Ecto neural progenitor cell (in vitro differentiated cells): Measurements from ENCODE around the gene PHLDB3.
A peak's percentile ranks its signal among the peaks of the same experiment; 100 is the strongest.
"Not testable (repeated sequence)": the region's sequence is repeated elsewhere in the genome, so short reads cannot be mapped to it uniquely, and the experiment has no call there.

ENCODE experiments used
- DNase-seq: peaks from one replicate; pipeline ENCODE4 v3.0.0-alpha.2; 2018; ENCODE audit warnings: low spot score

PHLDB3 gene

DNA sequence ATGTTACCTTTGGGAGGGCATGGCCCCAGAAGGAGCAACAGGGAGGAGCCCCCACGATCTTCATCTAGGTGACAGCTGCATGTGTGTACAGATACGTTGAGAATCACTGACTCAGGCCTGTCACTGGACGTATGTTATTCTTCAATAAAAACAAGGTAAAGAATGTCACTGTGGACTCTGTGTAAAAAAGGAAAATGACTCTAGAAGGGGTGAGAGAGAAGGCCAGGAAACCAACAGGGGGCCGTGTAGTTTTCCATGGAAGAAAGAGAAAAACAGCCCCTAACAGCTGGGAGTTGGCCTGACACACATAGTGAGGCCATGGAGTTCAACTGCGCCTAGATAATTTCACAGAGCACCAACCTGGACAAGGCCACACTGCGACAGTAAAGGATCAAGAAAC, 37.3 kb downstream of the PHLDB3 start:
- no peak for DNase-seq

DNA sequence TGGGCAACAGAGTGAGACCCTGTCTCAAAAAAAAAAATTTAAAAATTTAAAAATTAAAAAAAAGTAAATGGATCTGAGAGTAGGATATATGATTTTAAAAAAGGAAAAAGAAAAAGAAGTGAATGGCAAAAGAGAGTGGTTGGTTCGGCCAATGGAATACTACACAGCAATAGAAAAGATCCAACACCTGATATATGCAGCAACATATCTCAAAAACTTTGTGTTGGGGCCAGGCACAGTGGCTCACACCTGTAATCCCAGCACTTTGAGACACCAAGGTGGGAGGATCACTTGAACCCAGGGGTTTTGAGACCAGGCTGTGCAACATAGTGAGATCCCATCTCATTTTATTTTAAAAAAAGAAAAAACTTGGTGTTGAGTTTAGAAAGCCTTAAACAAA, 37.8 kb downstream of the PHLDB3 start:
- no peak for DNase-seq

DNA sequence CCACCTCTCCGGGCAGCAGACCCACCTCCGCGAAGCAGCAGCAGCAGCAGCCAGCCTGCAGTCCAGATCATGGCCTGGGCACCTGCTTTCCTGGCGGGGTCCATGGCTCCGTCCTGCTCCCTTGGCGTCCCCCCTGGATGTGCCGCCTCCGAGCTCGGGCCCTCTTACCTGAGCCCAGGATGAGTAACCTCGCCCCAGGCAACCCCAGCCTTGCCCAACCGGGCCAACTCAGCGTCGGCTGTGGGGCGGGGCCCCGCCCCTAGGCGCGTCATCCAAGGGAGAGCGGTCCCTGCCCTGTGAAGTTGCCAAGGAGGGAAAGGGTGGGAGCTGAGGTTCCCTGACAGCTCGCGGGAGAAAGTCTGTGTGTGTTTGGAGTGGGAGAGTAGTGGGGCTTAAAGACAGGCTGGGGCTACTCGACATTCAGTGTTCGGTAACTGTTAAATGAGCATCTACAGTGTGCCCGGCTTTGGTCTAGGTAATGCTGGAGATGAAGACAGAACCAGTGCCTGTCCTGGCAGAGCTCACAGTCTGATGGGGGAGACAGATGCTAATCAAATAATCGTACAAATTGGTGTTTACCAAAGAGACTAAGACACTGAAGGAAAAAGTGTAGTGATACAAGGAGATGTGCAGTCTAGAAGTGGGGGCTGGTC, 39.0 kb downstream of the PHLDB3 start, which contains the start of gene LYPD3:
LYPD3 (minus strand) TSS at position 141 of the 653 bp plus-strand sequence; CDS start at position 104, 37 bp downstream.
- peak; percentile 68 for DNase-seq

DNA sequence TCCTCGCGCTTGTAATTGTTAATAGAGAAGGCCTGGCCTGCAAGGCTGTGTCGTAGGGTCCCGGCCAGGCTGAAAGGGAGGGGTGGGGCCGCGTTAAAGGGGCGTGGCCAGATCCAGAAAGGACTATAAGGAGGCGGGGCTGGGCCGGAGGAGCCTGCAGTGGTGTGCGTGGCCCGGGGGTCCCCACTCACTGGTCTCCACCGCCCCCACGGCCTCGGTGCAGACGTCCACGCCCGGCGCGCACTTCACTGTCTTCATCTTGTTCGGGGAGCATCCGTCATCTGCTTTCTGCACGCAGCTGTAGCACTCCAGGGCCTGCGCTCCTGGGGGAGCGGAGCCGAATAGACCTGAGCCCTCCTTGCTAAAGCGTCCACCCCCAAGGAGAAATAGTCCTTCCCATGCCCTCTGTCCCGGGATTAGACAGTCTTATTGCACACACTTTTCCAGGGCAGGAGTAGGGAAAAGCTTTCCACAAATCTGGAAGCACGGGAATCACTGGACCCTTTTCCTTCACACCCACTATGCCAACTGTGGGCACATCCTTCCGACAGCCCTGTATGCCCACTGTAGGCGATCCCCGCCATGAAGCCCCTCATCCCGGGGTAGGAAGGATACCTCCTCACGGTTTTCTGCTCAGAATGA, 40.3 kb downstream of the PHLDB3 start:
- DNase-seq = peak; percentile 83

DNA sequence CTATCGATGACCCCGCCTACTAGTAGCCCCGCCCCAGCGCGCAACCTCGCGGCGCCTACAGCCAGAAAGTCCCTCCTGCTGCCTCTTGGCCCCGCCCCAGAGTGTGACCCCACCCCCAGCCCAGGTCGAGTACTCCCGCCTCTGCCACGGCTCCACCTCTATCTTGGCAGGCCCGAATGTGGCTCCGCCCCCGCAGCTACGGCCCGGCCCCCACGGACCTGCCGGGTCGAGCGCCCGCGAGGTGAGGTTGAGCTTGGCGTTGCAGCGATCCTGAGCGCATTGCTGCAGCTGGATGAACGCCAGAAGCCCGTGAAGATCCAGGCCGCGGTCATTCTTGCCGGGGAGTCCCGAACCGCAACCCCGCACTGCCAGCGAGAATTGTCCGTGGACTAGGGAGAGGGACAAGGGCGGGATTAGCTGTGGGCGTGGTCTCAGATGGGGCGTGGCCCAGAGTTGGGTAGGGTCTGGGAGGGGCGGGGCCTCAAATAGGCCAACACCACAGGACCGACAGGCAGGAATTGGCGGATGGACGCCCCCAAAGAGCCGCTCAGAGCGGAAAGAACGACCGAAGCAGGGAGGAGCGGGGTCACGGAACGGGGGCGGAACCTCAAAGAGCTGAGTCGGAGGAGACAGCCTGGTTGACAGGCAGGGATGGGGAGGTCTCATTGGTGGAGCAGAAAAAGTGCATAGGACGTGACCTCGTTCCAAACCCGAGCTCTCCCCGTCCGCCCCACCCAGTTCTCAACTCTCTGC, 41.0 kb downstream of the PHLDB3 start:
- DNase-seq = peak; percentile 99

DNA sequence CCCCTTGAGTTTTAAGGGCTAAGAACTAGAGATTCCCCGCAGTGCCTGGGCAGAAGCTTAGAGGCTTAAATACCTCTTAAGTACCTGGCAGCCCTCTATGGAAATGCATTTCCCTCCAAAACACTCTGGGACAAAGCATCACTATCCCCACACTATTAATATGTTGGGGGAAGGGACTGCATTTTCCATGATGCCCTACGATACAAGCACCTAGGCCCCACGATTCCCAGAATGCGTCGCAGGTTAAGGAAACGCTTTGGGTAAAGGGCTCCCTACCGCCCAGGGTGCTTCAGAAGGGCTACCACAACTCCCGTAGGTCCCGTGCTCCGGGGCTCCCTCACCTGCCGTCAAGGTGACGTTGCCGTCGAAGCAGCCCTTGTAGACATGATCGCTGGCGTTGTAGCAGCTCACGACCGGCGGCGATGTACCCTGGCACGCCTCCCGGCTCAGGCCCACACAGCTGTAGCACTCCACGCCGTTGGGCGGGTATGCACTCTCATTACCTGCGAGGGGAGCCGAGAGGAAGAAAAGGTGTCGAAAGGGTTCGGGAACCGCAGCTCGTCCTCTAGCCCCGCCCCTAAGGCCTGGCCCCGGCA, 41.7 kb downstream of the PHLDB3 start:
- DNase-seq = no peak

DNA sequence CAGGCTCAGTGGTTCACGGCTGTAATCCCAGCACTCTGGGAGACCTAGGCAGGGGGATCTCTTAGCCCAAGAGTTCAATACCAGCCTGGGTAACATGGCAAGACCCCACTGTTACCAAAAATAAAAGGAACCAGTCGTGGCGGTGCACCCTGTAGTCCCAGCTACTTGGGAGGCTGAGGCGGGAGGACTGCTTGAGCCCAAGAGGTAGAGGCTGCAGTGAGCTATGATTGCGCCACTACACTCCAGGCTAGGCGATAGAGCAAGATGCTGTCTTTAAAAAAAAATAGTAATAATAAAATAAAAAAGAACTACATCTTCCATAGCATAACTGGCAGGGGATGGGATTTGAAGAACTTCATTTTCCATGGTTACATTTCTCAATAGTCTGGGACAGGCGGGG, 42.2 kb downstream of the PHLDB3 start:
- no peak for DNase-seq

DNA sequence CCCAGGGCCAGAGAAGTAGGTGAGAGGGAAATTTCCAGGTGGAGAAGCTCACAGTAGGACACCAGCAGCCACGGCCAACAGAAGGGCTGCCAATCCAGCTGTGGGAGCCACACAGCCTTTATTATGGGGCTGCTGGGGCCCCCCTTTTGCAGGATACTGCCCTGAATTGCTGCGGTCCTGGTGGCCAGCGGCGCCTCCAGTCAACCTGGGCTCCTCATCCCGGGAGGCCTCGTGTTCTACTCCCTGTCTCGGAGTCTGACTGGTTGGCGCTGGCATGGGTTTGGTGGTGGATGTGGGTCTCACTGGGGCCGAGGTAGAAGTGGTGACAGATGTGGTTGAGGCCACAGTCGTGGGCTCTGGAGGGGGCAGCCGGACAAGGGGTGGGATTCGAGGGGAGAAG, 43.2 kb downstream of the PHLDB3 start:
- DNase-seq = no peak

DNA sequence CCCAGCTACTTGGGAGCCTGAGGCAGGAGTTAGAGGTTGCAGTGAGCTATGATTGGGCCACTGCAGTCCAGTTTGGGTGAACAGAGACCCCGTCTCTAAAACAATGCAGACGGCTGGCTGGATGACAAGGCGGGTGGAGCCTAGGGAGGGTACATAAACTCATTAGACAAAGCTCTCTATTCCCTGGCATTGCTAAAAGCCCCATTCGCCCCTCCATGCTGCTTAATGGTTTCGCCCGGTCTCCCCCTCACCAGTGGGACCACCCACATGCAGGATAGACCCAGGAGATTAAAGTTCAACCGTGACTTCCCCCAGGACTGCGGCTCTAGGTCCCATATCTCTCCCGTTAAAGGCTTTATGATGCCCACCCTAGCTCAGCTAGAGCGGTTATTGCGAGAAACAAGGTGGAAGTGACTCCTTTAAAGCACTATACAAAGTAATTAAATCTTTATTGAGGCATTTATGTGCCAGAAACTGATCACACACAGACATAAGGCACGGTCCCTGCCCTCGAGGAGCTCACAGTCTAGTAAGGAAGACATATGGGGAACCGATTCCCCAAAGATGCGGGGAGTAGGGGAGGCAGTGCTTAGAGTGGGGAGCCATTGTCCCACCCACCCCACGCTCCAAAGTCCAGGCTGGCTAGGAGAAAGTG, 44.1 kb downstream of the PHLDB3 start:
- no peak for DNase-seq

DNA sequence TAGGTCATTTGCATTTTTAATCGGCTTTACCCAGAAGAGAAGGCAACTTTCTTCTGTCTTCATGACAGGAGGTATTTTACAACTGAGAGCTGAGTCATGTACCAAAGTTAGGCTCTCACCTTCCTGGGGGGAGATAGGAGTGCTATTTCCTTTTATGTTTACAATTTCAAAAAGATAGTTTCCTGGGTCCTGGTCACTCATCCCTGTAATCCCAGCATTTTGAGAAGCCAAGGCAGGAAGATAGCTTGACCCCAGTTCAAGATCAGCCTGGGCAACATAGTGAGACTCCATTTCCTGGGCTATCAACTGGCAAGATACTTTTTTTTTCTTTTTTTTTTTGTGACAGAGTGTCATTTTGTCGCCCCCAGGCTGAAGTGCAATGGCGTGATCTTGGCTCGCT, 46.7 kb downstream of the PHLDB3 start:
- no peak for DNase-seq

DNA sequence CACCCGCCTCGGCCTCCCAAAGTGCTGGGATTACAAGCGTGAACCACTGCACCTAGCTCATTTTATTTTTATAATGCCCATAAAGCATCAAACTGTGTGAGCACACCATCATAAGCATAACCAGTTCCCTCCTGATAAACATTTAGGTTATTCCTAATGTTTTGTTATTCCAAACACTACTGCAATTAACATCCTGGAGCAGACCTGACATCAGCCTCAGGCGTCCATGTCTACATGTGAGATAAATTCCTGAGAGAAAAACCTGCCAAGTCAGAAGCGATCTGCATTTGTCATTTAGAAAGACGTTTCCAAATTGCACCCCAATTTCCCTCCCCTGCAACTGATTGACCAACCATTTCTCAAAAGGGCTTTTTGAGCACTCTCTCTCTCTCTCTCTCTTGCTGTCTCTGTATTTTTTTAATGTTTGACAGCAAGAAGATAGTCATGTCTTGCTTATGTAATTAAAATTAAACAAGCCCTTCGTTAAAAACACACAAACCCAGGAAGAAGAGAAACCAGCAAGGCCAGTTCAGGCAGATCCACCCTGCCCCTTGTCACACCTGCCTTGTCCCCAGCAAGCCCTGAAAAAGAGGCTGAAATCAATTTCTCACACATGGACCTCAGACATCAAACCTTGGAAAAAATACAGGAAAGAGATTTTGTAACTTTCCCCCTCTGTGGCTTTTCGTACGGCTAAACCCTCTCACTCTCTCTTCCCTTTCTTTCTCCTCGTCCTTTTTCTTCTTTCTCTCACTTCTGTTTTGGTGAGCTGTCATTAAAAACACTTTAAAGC, 49.0 kb downstream of the PHLDB3 start:
- no peak for DNase-seq

DNA sequence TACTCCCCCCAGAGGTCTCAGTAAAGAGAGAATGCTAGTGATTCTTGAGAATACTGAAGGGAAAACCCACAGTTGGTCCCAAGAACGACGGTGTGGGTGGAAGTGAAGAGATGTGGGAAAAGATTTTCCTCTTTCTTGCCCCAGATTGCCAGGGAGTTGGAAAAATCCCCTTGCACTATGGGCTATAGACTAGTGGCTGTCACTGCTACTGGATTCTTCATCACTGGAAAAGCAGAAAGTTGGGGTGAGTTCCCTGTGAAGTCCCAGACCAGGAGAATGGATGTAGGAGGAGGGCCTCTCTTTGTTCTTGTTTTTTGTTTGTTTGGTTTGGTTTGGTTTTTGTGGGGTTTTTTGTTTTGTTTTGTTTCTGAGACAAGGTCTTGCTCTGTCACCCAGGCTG, 50.5 kb downstream of the PHLDB3 start:
- DNase-seq = no peak

DNA sequence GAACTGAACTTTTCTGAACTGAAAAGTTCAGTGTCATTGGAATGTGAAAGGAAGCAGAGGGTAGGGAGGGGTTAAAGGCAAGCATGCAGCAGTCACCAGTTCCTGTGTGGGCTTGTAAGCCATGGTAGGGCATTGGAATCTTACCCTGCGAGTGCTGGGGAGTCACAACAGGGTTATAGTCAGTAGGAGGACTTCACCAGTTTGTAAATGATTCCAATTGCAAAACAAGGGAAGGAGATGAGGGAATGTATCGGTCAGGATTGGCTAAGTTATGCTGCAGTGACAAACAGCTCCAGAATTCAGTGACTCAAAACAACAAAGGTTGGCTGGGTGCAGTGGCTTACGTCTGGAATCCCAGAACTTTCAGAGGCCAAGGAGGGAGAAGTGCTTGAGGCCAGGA, 52.0 kb downstream of the PHLDB3 start:
- DNase-seq = no peak

DNA sequence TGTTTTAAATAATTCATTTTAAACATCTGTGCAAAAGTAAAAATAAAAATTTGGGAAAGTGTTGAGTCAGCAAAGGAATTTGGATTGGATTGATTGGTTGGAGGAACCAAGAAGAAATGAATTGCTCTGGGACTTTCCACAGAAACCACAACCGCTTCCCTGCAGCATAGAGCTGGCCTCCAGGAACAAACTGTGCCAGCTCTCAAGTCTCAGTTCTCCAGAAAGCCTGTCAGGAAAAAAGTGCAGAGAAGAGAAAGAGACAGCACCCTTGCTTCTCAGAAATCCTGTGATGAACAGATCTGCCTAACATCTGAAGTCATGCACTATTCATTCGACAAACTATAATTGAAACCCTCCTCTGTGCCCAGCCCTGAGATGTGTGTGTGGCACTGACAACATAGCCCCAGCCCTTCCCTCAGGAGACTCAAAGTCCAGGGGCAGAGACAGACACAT, 54.0 kb downstream of the PHLDB3 start:
- DNase-seq = no peak

DNA sequence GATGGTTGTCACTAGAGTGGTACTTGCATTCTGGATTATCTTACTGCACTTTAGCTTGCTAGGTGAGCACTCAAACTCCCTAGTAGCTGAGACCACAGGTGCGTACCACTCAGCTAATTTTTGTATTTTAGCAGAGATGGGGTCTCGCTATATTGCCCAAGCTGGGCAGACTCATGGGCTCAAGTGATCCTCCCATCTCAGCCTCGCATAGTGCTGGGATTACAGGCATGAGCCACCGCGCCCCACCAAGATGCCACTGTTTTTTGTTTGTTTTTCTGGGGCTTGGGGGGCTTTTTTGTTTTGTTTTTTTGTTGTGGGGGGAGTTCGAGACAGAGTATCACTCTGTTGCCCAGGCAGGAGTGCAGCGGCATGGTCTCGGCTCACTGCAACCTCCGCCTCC, 56.9 kb downstream of the PHLDB3 start:
- DNase-seq = no peak

DNA sequence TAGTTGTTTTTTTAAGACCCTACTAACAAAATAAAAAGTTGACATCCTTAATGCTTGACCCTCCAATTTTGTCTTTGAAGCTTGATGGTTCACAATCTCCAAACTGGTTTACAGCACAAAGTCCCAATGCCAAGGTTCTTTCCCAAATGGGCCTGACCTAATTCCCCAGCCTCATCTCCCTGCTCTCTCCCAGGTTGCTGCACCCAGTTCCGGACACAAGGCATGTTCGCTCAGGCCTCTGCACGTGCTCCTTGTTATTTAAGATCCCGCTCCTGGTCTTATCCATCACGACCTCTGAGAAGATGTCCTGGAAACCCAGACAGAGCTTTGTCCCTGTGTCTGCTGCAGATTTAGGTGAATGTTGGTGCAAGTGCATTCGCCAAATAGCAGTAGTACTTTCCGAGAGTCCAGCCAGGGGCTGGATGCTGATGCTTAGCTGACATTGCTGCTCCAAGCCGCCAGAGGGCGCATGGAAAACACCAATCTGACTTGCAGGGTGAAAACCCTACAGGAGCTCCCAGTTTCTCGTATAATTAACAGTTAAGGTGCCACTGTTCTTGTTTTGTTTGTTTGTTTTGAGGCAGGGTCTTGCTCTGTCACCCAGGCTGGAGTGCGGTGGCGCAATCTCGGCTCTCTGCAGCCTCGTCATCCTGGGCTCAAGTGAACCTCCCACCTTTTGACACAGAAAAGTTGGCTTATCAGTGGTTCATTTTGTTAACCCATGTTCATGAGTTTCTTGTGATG, 57.6 kb downstream of the PHLDB3 start:
- DNase-seq = peak; percentile 83

DNA sequence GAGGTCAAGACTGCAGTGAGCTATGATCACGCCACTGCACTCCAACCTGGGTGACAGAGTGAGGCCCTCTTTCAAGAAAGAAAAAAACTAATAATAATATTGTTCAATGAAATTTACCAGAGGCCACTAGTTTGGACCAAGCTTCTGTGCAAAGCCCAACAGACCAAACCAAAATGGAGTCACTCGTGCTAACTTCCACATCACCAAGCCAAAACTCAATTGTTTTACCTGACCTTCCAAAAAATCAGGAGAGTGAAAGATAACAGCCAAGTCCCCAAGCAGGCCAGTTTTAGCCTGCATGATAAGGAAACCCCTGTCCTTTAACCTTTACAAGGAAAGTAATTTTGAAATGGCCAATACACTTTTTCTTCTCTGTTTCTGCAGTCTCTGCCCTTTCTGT, 59.1 kb downstream of the PHLDB3 start:
- no peak for DNase-seq

DNA sequence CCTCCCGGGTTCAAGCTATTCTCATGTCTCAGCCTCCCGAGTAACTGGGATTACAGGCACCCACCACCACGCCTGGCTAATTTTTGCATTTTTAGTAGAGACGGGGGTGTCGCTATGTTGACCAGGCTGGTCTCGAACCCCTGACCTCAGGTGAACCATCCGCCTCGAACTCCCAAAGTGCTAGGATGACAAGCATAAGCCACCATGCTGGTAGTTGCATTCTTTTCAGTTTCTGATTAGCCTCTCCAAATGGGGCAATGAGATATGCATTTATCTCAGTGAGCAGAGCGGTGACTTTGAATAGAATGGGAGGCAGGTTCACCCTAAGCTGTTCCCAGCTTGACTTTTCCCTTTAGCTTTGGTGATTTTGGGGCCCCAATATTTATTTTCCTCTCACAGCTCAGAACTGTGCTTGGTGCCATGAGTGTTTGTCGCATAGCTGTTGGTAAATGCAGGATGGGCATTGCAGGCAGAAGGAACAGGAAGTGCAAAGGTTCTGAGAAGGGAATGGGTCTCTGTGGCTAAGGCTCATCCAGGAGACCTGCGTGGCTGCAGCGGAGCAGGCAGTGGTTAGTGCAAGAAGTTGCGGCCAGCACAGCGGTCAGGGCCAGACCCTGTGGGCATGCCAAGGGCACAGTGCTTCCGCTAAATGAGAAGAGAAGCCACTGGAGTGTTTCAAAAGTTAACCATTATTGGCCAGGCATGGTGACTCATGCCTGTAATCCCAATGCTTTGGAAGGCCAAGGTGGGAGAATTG, 59.8 kb downstream of the PHLDB3 start:
- DNase-seq = no peak

DNA sequence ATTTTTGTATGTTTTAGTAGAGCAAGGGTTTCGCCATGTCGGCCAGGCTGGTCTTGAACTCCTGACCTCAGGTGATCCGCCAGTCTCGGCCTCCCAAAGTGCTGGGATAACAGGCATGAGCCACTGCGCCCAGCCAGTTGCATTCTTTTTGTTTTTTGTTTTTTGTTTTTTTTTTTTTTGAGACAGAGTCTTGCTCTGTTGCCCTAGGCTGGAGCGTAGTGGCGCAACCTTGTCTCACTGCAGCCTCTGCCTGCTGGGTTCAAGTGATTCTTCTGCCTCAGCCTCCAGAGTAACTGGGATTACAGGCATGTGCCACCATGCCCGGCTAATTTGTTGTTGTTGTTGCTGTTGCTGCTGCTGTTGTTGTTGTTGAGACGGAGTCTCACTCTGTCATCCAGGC, 60.5 kb downstream of the PHLDB3 start:
- DNase-seq = not testable (repeated sequence)

DNA sequence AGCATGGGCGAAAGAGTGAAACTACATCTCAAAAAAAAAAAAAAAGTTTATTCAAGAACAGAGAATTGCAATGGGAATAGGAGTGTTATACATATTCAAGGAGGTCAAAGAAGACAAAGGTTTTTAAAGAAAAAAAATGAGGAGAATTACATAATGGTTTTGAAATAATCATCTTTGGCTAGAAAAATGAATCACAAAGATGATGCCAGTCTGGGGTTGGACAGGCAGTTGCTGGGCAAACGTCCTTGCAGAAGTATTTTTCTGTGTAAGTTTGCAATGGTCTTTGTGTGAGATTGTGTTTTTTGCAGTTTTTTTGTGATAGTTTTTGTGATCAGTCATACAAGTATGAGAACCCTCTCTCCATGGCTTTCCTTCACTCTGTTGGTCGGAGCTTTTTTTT, 62.8 kb downstream of the PHLDB3 start:
- no peak for DNase-seq
